Adrenal gland (tissue), 5 donors: ENCODE data around the gene PLAAT4.

Source experiments
- CTCF ChIP-seq, 6 experiments: fragments of 450-650 bp in 4 of 6; fragments of 200-600 bp in 2 of 6; sonication (generic) in 1 of 6; IDR thresholded peaks; 1 replicate in 5 of 6; 2 replicates in 1 of 6; pipeline versions ENCODE4 v1.5.1 to v1.8.0; 2016 to 2021; ENCODE audit warnings: antibody characterized with exemption in 6 of 6, mild to moderate bottlenecking in 2 of 6, moderate library complexity in 1 of 6
- POLR2A ChIP-seq, 2 donors: fragments of 450-650 bp; IDR thresholded peaks; one replicate each; pipeline ENCODE4 v1.6.1; 2017; ENCODE audit warnings: antibody characterized with exemption in 2 of 2, mild to moderate bottlenecking in 2 of 2, moderate library complexity in 1 of 2
- donor health status: DM: no; HTN: no; CAD: no.

- TF ChIP-seq CTCF (IDR thresholded peaks at IDR 0.05) (no peak), POLR2A (IDR thresholded peaks at IDR 0.05) (no peak)
Observed at GRCh38 chr11:63595296-63595695, 58.7 kb downstream of the PLAAT4 start.
